ENCODE data around the gene ADM2. TPM values are rescaled to one million over a fixed set of nuclear protein-coding genes. Genes with fewer than 3 reads are reported as not detected.

ADM2 gene
- total and polyA plus RNA-seq, 3 experiments from 2014 or later = 0.24 to 3.5 (median 3.4) TPM

- H3K9me3 Mint-ChIP-seq = no peaks in the 10 kb centered on the region
- no peaks in the 10 kb centered on the region for H3K27me3 ChIP-seq (ENCODE audit: insufficient read depth, low read length, poor library complexity, severe bottlenecking)
- no peaks in the 10 kb centered on the region for H3K36me3 ChIP-seq (ENCODE audit: insufficient read depth, low read length)
- H3K36me3 Mint-ChIP-seq = peaks cover 0 to 1% (median 0%) of the 10 kb centered on the region in 3 donors
- no peaks in the 10 kb centered on the region for H3K27me3 Mint-ChIP-seq
- H3K4me3 ChIP-seq (ENCODE audit: low read length) = peak within 1 kb of the TSS; percentile 84
- H3K27ac Mint-ChIP-seq = peak within 1 kb of the TSS; percentile 96 to 99 (median 98)
- ChIA-PET POLR2A (interaction anchor here (1.0 to 1.5 kb wide), 4 partner anchors 9 to 33 kb away, joined by 3 to 11 read pairs (median 7); partner anchors contain the start of genes LMF2 and NCAPH2), CTCF (interaction anchor here (1.0 to 6.7 kb wide), 6 partner anchors 8 to 91 kb away, joined by 3 to 86 read pairs (median 4); partner anchors contain the start of genes KLHDC7B and SYCE3)
- H3K27ac ChIP-seq (ENCODE audit: low read depth, low read length) = peak within 1 kb of the TSS; percentile 92
- peak within 1 kb of the TSS; percentile 90 to 94 (median 92) for H3K4me3 Mint-ChIP-seq
- DNase-seq = peak; percentile 37 to 75 (median 61)
- no peaks in the 10 kb centered on the region for H3K9me3 ChIP-seq (ENCODE audit: low read length)
- peaks cover 22 to 34% (median 26%) of the 10 kb centered on the region in 3 donors for H3K4me1 Mint-ChIP-seq
- H3K4me1 ChIP-seq (ENCODE audit: insufficient read depth, low read length) = peaks cover 22% of the 10 kb centered on the region
These were observed 48.7 kb downstream of the ADM2 start, which contains the start of gene TYMP for GRCh38 chr22:50529897-50530579. TYMP (minus strand) TSS chr22:50530012; CDS start chr22:50529709, 303 bp downstream.

GRCh38 chr22:50530580-50530876 is 49.2 kb downstream of the ADM2 start:
- H3K9me3 ChIP-seq (ENCODE audit: low read length) = no peaks in the 10 kb centered on the region
- H3K36me3 ChIP-seq (ENCODE audit: insufficient read depth, low read length) = no peaks in the 10 kb centered on the region
- no peaks in the 10 kb centered on the region for H3K27me3 Mint-ChIP-seq
- peak overlapping the region; percentile 88 to 99 (median 98) for H3K27ac Mint-ChIP-seq
- H3K4me1 ChIP-seq (ENCODE audit: insufficient read depth, low read length) = peaks cover 21% of the 10 kb centered on the region
- peak overlapping the region; percentile 90 to 94 (median 92) for H3K4me3 Mint-ChIP-seq
- ChIA-PET POLR2A (interaction anchor here (0.7 to 1.4 kb wide), 2 partner anchors 9 to 90 kb away, joined by 4 read pairs; no protein-coding TSS in a partner anchor), CTCF (no interaction called here)
- H3K4me3 ChIP-seq (ENCODE audit: low read length) = peak overlapping the region; percentile 84
- no peaks in the 10 kb centered on the region for H3K27me3 ChIP-seq (ENCODE audit: insufficient read depth, low read length, poor library complexity, severe bottlenecking)
- peaks cover 0 to 1% (median 0%) of the 10 kb centered on the region in 3 donors for H3K36me3 Mint-ChIP-seq
- H3K27ac ChIP-seq (ENCODE audit: low read depth, low read length) = peak overlapping the region; percentile 92
- no peak for DNase-seq
- peaks cover 22 to 34% (median 26%) of the 10 kb centered on the region in 3 donors for H3K4me1 Mint-ChIP-seq
- H3K9me3 Mint-ChIP-seq = no peaks in the 10 kb centered on the region

GRCh38 chr22:50530877-50531545 is 49.7 kb downstream of the ADM2 start:
- H3K4me3 Mint-ChIP-seq = peak overlapping the region; percentile 90 to 94 (median 92)
- Histone ChIP-seq H3K4me1 (ENCODE audit: insufficient read depth, low read length) (peaks cover 21% of the 10 kb centered on the region), H3K27me3 (ENCODE audit: insufficient read depth, low read length, poor library complexity, severe bottlenecking) (no peaks in the 10 kb centered on the region), H3K27ac (ENCODE audit: low read depth, low read length) (peak overlapping the region; percentile 92), H3K9me3 (ENCODE audit: low read length) (no peaks in the 10 kb centered on the region), H3K4me3 (ENCODE audit: low read length) (peak overlapping the region; percentile 84), H3K36me3 (ENCODE audit: insufficient read depth, low read length) (no peaks in the 10 kb centered on the region)
- H3K9me3 Mint-ChIP-seq = no peaks in the 10 kb centered on the region
- POLR2A ChIA-PET = interaction anchor here (0.7 to 1.7 kb wide), 5 partner anchors 8 to 90 kb away, joined by 3 to 8 read pairs (median 4); partner anchors contain the start of gene SYCE3
- peaks cover 22 to 34% (median 26%) of the 10 kb centered on the region in 3 donors for H3K4me1 Mint-ChIP-seq
- no peaks in the 10 kb centered on the region for H3K27me3 Mint-ChIP-seq
- H3K27ac Mint-ChIP-seq = peak overlapping the region; percentile 96 to 99 (median 98)
- CTCF ChIA-PET = interaction anchor here (1.1 to 1.5 kb wide), 2 partner anchors 9 to 17 kb away, joined by 3 read pairs; no protein-coding TSS in a partner anchor
- peak; percentile 45 to 87 (median 67) for DNase-seq
- peaks cover 0 to 1% (median 0%) of the 10 kb centered on the region in 3 donors for H3K36me3 Mint-ChIP-seq

- ChIA-PET CTCF (interaction anchor here (1.1 to 1.5 kb wide), 2 partner anchors 9 to 16 kb away, joined by 3 read pairs; no protein-coding TSS in a partner anchor), POLR2A (interaction anchor here (0.9 to 1.7 kb wide), 4 partner anchors 13 to 89 kb away, joined by 3 to 8 read pairs (median 5); partner anchors contain the start of gene SYCE3)
- peak in 4 of 5 donors; percentile 49 to 79 (median 55) for DNase-seq
- Histone ChIP-seq H3K27ac (ENCODE audit: low read depth, low read length) (peak overlapping the region; percentile 92), H3K9me3 (ENCODE audit: low read length) (no peaks in the 10 kb centered on the region), H3K36me3 (ENCODE audit: insufficient read depth, low read length) (no peaks in the 10 kb centered on the region), H3K4me1 (ENCODE audit: insufficient read depth, low read length) (peaks cover 20% of the 10 kb centered on the region), H3K4me3 (ENCODE audit: low read length) (peak overlapping the region; percentile 84), H3K27me3 (ENCODE audit: insufficient read depth, low read length, poor library complexity, severe bottlenecking) (no peaks in the 10 kb centered on the region)
- Mint-ChIP-seq H3K4me3 (peak overlapping the region; percentile 90 to 94 (median 92)), H3K27me3 (no peaks in the 10 kb centered on the region), H3K9me3 (no peaks in the 10 kb centered on the region), H3K36me3 (peaks cover 0 to 1% (median 0%) of the 10 kb centered on the region in 3 donors), H3K27ac (peak overlapping the region; percentile 96 to 99 (median 98)), H3K4me1 (peaks cover 22 to 34% (median 26%) of the 10 kb centered on the region in 3 donors)
These were observed 50.2 kb downstream of the ADM2 start for GRCh38 chr22:50531546-50531961.

GRCh38 chr22:50531962-50532674 is 50.8 kb downstream of the ADM2 start:
- peak overlapping the region; percentile 65 to 99 (median 98) for H3K27ac Mint-ChIP-seq
- H3K9me3 ChIP-seq (ENCODE audit: low read length) = no peaks in the 10 kb centered on the region
- peak overlapping the region; percentile 84 for H3K4me3 ChIP-seq (ENCODE audit: low read length)
- H3K36me3 Mint-ChIP-seq = peaks cover 0 to 1% (median 0%) of the 10 kb centered on the region in 3 donors
- no peaks in the 10 kb centered on the region for H3K27me3 Mint-ChIP-seq
- peak in 1 of 5 donors; percentile 50 for DNase-seq
- H3K4me3 Mint-ChIP-seq = peak overlapping the region; percentile 71 to 94 (median 92)
- H3K27me3 ChIP-seq (ENCODE audit: insufficient read depth, low read length, poor library complexity, severe bottlenecking) = no peaks in the 10 kb centered on the region
- peaks cover 15% of the 10 kb centered on the region for H3K4me1 ChIP-seq (ENCODE audit: insufficient read depth, low read length)
- ChIA-PET POLR2A (interaction anchor here (0.7 to 1.7 kb wide), 6 partner anchors 13 to 281 kb away, joined by 3 to 8 read pairs (median 4); partner anchors contain the start of genes HDAC10 and SYCE3), CTCF (interaction anchor here (1.1 to 1.5 kb wide), 2 partner anchors 8 to 16 kb away, joined by 3 read pairs; no protein-coding TSS in a partner anchor)
- H3K27ac ChIP-seq (ENCODE audit: low read depth, low read length) = peak overlapping the region; percentile 92
- H3K36me3 ChIP-seq (ENCODE audit: insufficient read depth, low read length) = no peaks in the 10 kb centered on the region
- peaks cover 19 to 29% (median 21%) of the 10 kb centered on the region in 3 donors for H3K4me1 Mint-ChIP-seq
- H3K9me3 Mint-ChIP-seq = no peaks in the 10 kb centered on the region

- no peaks in the 10 kb centered on the region for H3K36me3 ChIP-seq (ENCODE audit: insufficient read depth, low read length)
- H3K4me1 ChIP-seq (ENCODE audit: insufficient read depth, low read length) = peaks cover 13% of the 10 kb centered on the region
- peaks cover 13 to 23% (median 19%) of the 10 kb centered on the region in 3 donors for H3K4me1 Mint-ChIP-seq
- no peak overlapping the region for H3K4me3 ChIP-seq (ENCODE audit: low read length)
- H3K9me3 ChIP-seq (ENCODE audit: low read length) = no peaks in the 10 kb centered on the region
- peak overlapping the region in 6 of 7 donors; percentile 34 to 77 (median 68) for H3K4me3 Mint-ChIP-seq
- H3K9me3 Mint-ChIP-seq = no peaks in the 10 kb centered on the region
- peak overlapping the region; percentile 75 to 99 (median 88) for H3K27ac Mint-ChIP-seq
- peaks cover 0 to 1% (median 0%) of the 10 kb centered on the region in 3 donors for H3K36me3 Mint-ChIP-seq
- H3K27me3 ChIP-seq (ENCODE audit: insufficient read depth, low read length, poor library complexity, severe bottlenecking) = no peaks in the 10 kb centered on the region
- POLR2A ChIA-PET = interaction anchor here (1.0 kb wide), 1 partner anchor 282 kb away, joined by 3 read pairs; the partner anchor contains the start of gene HDAC10
- CTCF ChIA-PET = interaction anchor here (1.5 to 3.3 kb wide), 2 partner anchors 7 kb away, joined by 3 to 26 read pairs; partner anchors contain the start of gene SCO2
- H3K27me3 Mint-ChIP-seq = peaks cover 0 to 2% of the 10 kb centered on the region in 2 donors
- DNase-seq = peak in 1 of 5 donors; percentile 29
- peak overlapping the region; percentile 16 for H3K27ac ChIP-seq (ENCODE audit: low read depth, low read length)
These were observed 51.8 kb downstream of the ADM2 start for GRCh38 chr22:50532824-50533796.

Measured in CD8-positive, alpha-beta memory T cell (primary cell).